Measurements from ENCODE around the gene MISP. TPM values are rescaled to one million over a fixed set of nuclear protein-coding genes. Genes with fewer than 3 reads are reported as not detected.

MISP gene
- polyA plus RNA-seq, 2 of the 4 experiments (the other 2 are of a cell fraction) = 46.5 to 62.7 TPM

- Histone ChIP-seq H3K4me1 (peaks cover 34% of the 10 kb centered on the region), H3K4me2 (no peak overlapping the region), H3K9me3 (no peaks in the 10 kb centered on the region), H3K4me3 (no peak overlapping the region), H3K27ac (peak overlapping the region in 1 of 2 experiments; percentile 37; a peak in 3 of 6 replicates)
- ATAC-seq (no peak), DNase-seq (ENCODE audit: low read depth in 1 of 2, low spot score in 1 of 2) (no peak), FAIRE-seq (no peak)
- CTCF ChIA-PET = no interaction called here
- 94% methylated on average over 12 of the region's 12 CpGs for WGBS (ENCODE audit: missing lambda C conversion rate)
- POLR2A ChIA-PET = no interaction called here
- no peak for TF ChIP-seq KDM5A (IDR thresholded peaks at IDR 0.05)
- TF ChIP-seq CBX2 (IDR thresholded peaks at IDR 0.05; ENCODE audit: borderline replicate concordance, low read depth) = no peak
- TF ChIP-seq ELK1 (IDR thresholded peaks at IDR 0.05; ENCODE audit: low read depth, low read length) = no peak
- TF ChIP-seq TP53 (CRISPR knock-in tag; IDR thresholded peaks at IDR 0.05) = no peak
- no peak for TF ChIP-seq BHLHE40 (IDR thresholded peaks at IDR 0.05; ENCODE audit: low read depth, low read length)
- no peak for TF ChIP-seq ZSCAN20 (CRISPR knock-in tag; IDR thresholded peaks at IDR 0.05)
- no peak for TF ChIP-seq CHD2 (IDR thresholded peaks at IDR 0.05; ENCODE audit: low read length, partially characterized antibody)
- no peak for TF ChIP-seq RNF2 (IDR thresholded peaks at IDR 0.05; ENCODE audit: borderline replicate concordance, low read depth)
- TF ChIP-seq HOXB13 (CRISPR knock-in tag; IDR thresholded peaks at IDR 0.05; ENCODE audit: low read depth) = no peak
- TF ChIP-seq HOXB5 (CRISPR knock-in tag; IDR thresholded peaks at IDR 0.05) = no peak
These were observed 42.9 kb downstream of the MISP start for GRCh38 chr19:793806-794205.

- POLR2A ChIA-PET = no interaction called here
- no peak for ATAC-seq
These were observed 44.2 kb downstream of the MISP start for GRCh38 chr19:795073-795611.

More at GRCh38 chr19:795073-795611, 44.2 kb downstream of the MISP start:
- DNase-seq (ENCODE audit: low read depth in 1 of 2, low spot score in 1 of 2) (no peak), FAIRE-seq (no peak)
- WGBS (ENCODE audit: missing lambda C conversion rate) = 94% methylated on average over 16 of the region's 28 CpGs
- CTCF ChIA-PET = no interaction called here
- Histone ChIP-seq H3K9me3 (no peaks in the 10 kb centered on the region), H3K27ac (peak overlapping the region in 1 of 2 experiments; percentile 97; a peak in 3 of 6 replicates), H3K4me3 (no peak overlapping the region), H3K4me1 (peaks cover 33% of the 10 kb centered on the region), H3K4me2 (no peak overlapping the region)
- TF ChIP-seq NFE2L2 (conservative IDR thresholded peaks at IDR 0.05; ENCODE audit: low read length) = no peak
- no peak for TF ChIP-seq CBX2 (IDR thresholded peaks at IDR 0.05; ENCODE audit: borderline replicate concordance, low read depth)
- TF ChIP-seq GATA3 (IDR thresholded peaks at IDR 0.05; ENCODE audit: borderline replicate concordance) = no peak
- TF ChIP-seq SREBF2 (IDR thresholded peaks at IDR 0.05) = no peak
- no peak for TF ChIP-seq NPAS2 (CRISPR knock-in tag; IDR thresholded peaks at IDR 0.05; ENCODE audit: borderline replicate concordance)
- TF ChIP-seq ELK1 (IDR thresholded peaks at IDR 0.05; ENCODE audit: low read depth, low read length) = no peak
- TF ChIP-seq, protein P1, sequence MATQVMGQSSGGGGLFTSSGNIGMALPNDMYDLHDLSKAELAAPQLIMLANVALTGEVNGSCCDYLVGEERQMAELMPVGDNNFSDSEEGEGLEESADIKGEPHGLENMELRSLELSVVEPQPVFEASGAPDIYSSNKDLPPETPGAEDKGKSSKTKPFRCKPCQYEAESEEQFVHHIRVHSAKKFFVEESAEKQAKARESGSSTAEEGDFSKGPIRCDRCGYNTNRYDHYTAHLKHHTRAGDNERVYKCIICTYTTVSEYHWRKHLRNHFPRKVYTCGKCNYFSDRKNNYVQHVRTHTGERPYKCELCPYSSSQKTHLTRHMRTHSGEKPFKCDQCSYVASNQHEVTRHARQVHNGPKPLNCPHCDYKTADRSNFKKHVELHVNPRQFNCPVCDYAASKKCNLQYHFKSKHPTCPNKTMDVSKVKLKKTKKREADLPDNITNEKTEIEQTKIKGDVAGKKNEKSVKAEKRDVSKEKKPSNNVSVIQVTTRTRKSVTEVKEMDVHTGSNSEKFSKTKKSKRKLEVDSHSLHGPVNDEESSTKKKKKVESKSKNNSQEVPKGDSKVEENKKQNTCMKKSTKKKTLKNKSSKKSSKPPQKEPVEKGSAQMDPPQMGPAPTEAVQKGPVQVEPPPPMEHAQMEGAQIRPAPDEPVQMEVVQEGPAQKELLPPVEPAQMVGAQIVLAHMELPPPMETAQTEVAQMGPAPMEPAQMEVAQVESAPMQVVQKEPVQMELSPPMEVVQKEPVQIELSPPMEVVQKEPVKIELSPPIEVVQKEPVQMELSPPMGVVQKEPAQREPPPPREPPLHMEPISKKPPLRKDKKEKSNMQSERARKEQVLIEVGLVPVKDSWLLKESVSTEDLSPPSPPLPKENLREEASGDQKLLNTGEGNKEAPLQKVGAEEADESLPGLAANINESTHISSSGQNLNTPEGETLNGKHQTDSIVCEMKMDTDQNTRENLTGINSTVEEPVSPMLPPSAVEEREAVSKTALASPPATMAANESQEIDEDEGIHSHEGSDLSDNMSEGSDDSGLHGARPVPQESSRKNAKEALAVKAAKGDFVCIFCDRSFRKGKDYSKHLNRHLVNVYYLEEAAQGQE (IDR thresholded peaks at IDR 0.05) = no peak
- TF ChIP-seq MYC (IDR thresholded peaks at IDR 0.05; ENCODE audit: borderline replicate concordance, low read length) = no peak
- TF ChIP-seq MAFK (IDR thresholded peaks at IDR 0.05; ENCODE audit: partially characterized antibody) = no peak
- no peak for TF ChIP-seq ATOH8 (CRISPR knock-in tag; IDR thresholded peaks at IDR 0.05; ENCODE audit: low read depth)
- no peak for TF ChIP-seq SMC3 (IDR thresholded peaks at IDR 0.05)
- no peak for TF ChIP-seq KDM1A (IDR thresholded peaks at IDR 0.05; ENCODE audit: low read depth)
- no peak for TF ChIP-seq HMGXB4 (CRISPR knock-in tag; IDR thresholded peaks at IDR 0.05; ENCODE audit: borderline replicate concordance)
- TF ChIP-seq EHF (CRISPR knock-in tag; IDR thresholded peaks at IDR 0.05) = no peak
